ENCODE measurements around the gene PNPLA7.
"Not testable (repeated sequence)": the region's sequence is repeated elsewhere in the genome, so short reads cannot be mapped to it uniquely, and the experiment has no call there.

The PNPLA7 gene

GRCh38 chr9:137417161-137418021, 132.8 kb downstream of the PNPLA7 start:
- no peak for DNase-seq

- no peak for DNase-seq
Measured at GRCh38 chr9:137416563-137417151, 133.5 kb downstream of the PNPLA7 start.

- no peak for DNase-seq
Measured at GRCh38 chr9:137416006-137416562, 134.1 kb downstream of the PNPLA7 start.

- DNase-seq, result no peak
Measured at GRCh38 chr9:137415451-137415850, 134.8 kb downstream of the PNPLA7 start.

- DNase-seq, result no peak
Measured at GRCh38 chr9:137412431-137412830, 137.8 kb downstream of the PNPLA7 start.

GRCh38 chr9:137411645-137412380, 138.4 kb downstream of the PNPLA7 start:
- no peak for DNase-seq

- DNase-seq, result no peak
Measured at GRCh38 chr9:137411260-137411644, 138.9 kb downstream of the PNPLA7 start.

- DNase-seq, result no peak
Measured at GRCh38 chr9:137410891-137411249, 139.3 kb downstream of the PNPLA7 start.

GRCh38 chr9:137410236-137410890, 139.8 kb downstream of the PNPLA7 start:
- DNase-seq, result not testable (repeated sequence)
